ENCODE data around the gene TEX35. TPM values are rescaled to one million over a fixed set of nuclear protein-coding genes. Genes with fewer than 3 reads are reported as not detected.
"Not testable (repeated sequence)": the region's sequence is repeated elsewhere in the genome, so short reads cannot be mapped to it uniquely, and the experiment has no call there.

The TEX35 gene
- total and polyA plus RNA-seq, 10 of the 15 experiments (the other 5 are each of a cell fraction or from before 2014, with no cell fraction given), result not detected

DNA sequence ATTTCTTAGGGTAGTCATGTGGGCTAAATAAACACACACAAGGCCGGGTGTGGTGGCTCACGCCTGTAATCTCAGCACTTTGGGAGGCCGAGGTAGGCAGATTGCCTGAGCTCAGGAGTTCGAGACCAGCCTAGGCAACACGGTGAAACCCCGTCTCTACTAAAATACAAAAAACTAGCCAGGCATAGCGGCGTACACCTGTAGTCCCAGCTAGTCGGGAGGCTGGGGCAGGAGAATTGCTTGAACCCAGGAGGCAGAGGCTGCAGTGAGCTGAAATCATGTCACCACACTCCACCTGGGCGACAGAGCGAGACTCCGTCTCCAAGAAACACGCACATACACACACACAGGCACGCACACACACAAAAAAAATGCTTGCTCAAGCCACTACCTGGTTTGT, 9.6 kb upstream of the TEX35 start:
- BruUV-seq (replicated peaks); H3K4me3 ChIP-seq; H3K27ac ChIP-seq (ENCODE audit: control insufficient read depth, insufficient read depth); POLR2A ChIA-PET; H3K4me1 ChIP-seq (ENCODE audit: control insufficient read depth, insufficient read depth, low read length); H3K36me3 ChIP-seq (ENCODE audit: control insufficient read depth in 2 of 2, insufficient read depth in 2 of 2, low read length in 1 of 2); ATAC-seq; H3K9ac ChIP-seq (ENCODE audit: control insufficient read depth, insufficient read depth, low read length); H2AFZ ChIP-seq (ENCODE audit: control insufficient read depth, low read depth, low read length); H3K79me2 ChIP-seq (ENCODE audit: control insufficient read depth, insufficient read depth, low read length); FAIRE-seq; intact Hi-C loops (cut with micrococcal nuclease; ENCODE audit: unreplicated experiment); H3K9me3 ChIP-seq (replicated peaks; ENCODE audit: control insufficient read depth, insufficient read depth, low read length); H4K20me1 ChIP-seq (ENCODE audit: control insufficient read depth, insufficient read depth); H3K4me2 ChIP-seq (ENCODE audit: control insufficient read depth, insufficient read depth); DNase-seq (ENCODE audit: low read depth, low spot score); H3K27me3 ChIP-seq (replicated peaks in 1 of 2; ENCODE audit: control insufficient read depth in 2 of 2, insufficient read depth in 2 of 2, low read length in 1 of 2): not testable (repeated sequence)
- WGBS (ENCODE audit: insufficient coverage, insufficient replicate concordance, low lambda C conversion rate, missing lambda C conversion rate), result 45% methylated on average over 14 of the region's 14 CpGs
- ChIA-PET CTCF (interaction anchor here (0.5 to 11.2 kb wide), 8 partner anchors 14 to 1045 kb away, joined by 3 to 187 read pairs (median 3); no protein-coding TSS in a partner anchor), RAD21 (ENCODE audit: unreplicated experiment) (interaction anchor here (1.0 to 1.1 kb wide), 2 partner anchors 193 to 203 kb away, joined by 3 read pairs; no protein-coding TSS in a partner anchor), SMC1A (ENCODE audit: uncharacterized antibody, unreplicated experiment) (interaction anchor here (1.3 to 7.4 kb wide), 2 partner anchors 139 to 191 kb away, joined by 4 to 73 read pairs; no protein-coding TSS in a partner anchor)
- in situ Hi-C loops (cut with MboI), result loop anchor here (5.0 kb wide), 1 partner anchor 191 kb away; no protein-coding TSS in a partner anchor

- Histone ChIP-seq H3K9me3 (replicated peaks; ENCODE audit: control insufficient read depth, insufficient read depth, low read length) (no peaks in the 10 kb centered on the region), H3K27ac (ENCODE audit: control insufficient read depth, insufficient read depth) (no peak overlapping the region), H3K4me1 (ENCODE audit: control insufficient read depth, insufficient read depth, low read length) (no peaks in the 10 kb centered on the region), H3K4me2 (ENCODE audit: control insufficient read depth, insufficient read depth) (no peak overlapping the region), H4K20me1 (ENCODE audit: control insufficient read depth, insufficient read depth) (no peaks in the 10 kb centered on the region), H3K4me3 (no peak overlapping the region), H3K9ac (ENCODE audit: control insufficient read depth, insufficient read depth, low read length) (no peak overlapping the region), H3K79me2 (ENCODE audit: control insufficient read depth, insufficient read depth, low read length) (no peaks in the 10 kb centered on the region), H2AFZ (ENCODE audit: control insufficient read depth, low read depth, low read length) (no peak overlapping the region), H3K36me3 (ENCODE audit: control insufficient read depth in 2 of 2, insufficient read depth in 2 of 2, low read length in 1 of 2) (no peaks in the 10 kb centered on the region), H3K27me3 (replicated peaks in 1 of 2; ENCODE audit: control insufficient read depth in 2 of 2, insufficient read depth in 2 of 2, low read length in 1 of 2) (no peaks in the 10 kb centered on the region)
- in situ Hi-C loops (cut with MboI), result loop anchor here (5.0 kb wide), 1 partner anchor 192 kb away; no protein-coding TSS in a partner anchor
- intact Hi-C loops (cut with micrococcal nuclease; ENCODE audit: unreplicated experiment), result no loop called here
- no TSS peak for BruUV-seq (replicated peaks)
- WGBS (ENCODE audit: insufficient coverage, insufficient replicate concordance, low lambda C conversion rate, missing lambda C conversion rate), result 0% methylated on average over 6 of the region's 6 CpGs
- CTCF ChIA-PET, result interaction anchor here (0.9 to 11.2 kb wide), 4 partner anchors 33 to 204 kb away, joined by 3 to 187 read pairs (median 20); no protein-coding TSS in a partner anchor
- RAD21 ChIA-PET (ENCODE audit: unreplicated experiment), result interaction anchor here (1.1 kb wide), 1 partner anchor 193 kb away, joined by 3 read pairs; no protein-coding TSS in a partner anchor
- DNase-seq (ENCODE audit: low read depth, low spot score), result no peak
- SMC1A ChIA-PET (ENCODE audit: uncharacterized antibody, unreplicated experiment), result interaction anchor here (1.3 to 7.4 kb wide), 2 partner anchors 139 to 191 kb away, joined by 4 to 73 read pairs; no protein-coding TSS in a partner anchor
- POLR2A ChIA-PET, result no interaction called here
- ATAC-seq, result no peak
- FAIRE-seq, result no peak
- no peak for TF ChIP-seq CBFB (IDR thresholded peaks at IDR 0.05; ENCODE audit: low read depth)
- no peak for TF ChIP-seq NFYB (IDR thresholded peaks at IDR 0.05; ENCODE audit: insufficient read depth, low read depth, low read length)
- TF ChIP-seq CTCF (IDR thresholded peaks at IDR 0.05 in 2 of 3, conservative IDR thresholded peaks at IDR 0.05 in 1 of 3; ENCODE audit: control insufficient read depth in 2 of 3, extremely low read depth in 1 of 3, insufficient read depth in 1 of 3, low read depth in 3 of 3, low read length in 3 of 3), result no peak
- no peak for TF ChIP-seq STAT1 (conservative IDR thresholded peaks at IDR 0.05)
- TF ChIP-seq NFYA (IDR thresholded peaks at IDR 0.05; ENCODE audit: borderline replicate concordance, low read depth, low read length), result no peak
- TF ChIP-seq ZBTB33 (IDR thresholded peaks at IDR 0.05), result no peak
- TF ChIP-seq IKZF1 (conservative IDR thresholded peaks at IDR 0.05), result no peak
- no peak for TF ChIP-seq ELK1 (IDR thresholded peaks at IDR 0.05; ENCODE audit: low read depth, low read length)
- no peak for TF ChIP-seq NR2C1 (IDR thresholded peaks at IDR 0.05)
- TF ChIP-seq, protein P1, sequence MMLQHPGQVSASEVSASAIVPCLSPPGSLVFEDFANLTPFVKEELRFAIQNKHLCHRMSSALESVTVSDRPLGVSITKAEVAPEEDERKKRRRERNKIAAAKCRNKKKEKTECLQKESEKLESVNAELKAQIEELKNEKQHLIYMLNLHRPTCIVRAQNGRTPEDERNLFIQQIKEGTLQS (IDR thresholded peaks at IDR 0.05; ENCODE audit: borderline replicate concordance, extremely low read depth, low read depth, low read length), result no peak
- TF ChIP-seq GABPA (IDR thresholded peaks at IDR 0.05; ENCODE audit: low read depth), result no peak
Measured at GRCh38 chr1:178503849-178504248, 9.1 kb upstream of the TEX35 start.

Data from GM12878 (cell line).